ENCODE measurements around the gene SGK2. TPM values are rescaled to one million over a fixed set of nuclear protein-coding genes. Genes with fewer than 3 reads are reported as not detected.

Gene SGK2
- polyA plus RNA-seq, 12 donors: 0.29 to 6.3 (median 1.2) TPM; not detected in 2

DNA sequence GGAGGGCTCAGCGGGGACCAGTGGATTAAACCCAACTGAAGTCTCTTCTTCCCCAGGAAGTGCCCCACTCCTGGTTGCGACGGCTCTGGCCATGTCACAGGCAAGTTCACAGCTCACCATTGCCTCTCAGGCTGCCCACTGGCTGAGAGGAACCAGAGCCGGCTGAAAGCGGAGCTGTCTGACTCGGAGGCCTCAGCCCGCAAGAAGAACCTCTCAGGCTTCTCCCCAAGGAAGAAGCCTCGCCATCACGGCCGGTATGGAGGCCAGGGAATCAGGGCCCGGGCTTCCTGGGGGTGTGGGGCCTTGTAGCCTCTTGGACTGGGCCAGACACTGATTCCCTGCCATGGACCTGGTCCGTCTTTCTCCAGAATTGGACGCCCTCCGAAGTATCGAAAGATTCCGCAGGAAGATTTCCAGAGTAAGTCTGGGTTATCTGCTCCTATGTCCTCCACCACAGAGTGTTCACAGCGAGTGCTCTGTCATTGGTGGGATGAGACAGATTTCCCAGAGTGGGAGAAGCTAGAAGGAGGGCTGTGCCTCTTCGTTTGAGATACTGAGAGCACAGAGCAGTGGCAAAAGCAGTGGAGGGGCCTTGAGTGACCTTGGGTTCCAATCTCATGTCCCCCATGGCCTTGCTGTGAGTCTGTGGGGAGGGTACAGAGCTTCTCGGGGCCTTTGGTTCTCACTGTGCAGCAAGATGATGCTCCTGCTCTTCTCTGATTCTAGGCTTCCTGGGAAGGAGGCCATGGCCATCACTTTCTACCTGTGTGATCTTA is 22.6 kb upstream of the SGK2 start:
- DNase-seq: no peak

DNA sequence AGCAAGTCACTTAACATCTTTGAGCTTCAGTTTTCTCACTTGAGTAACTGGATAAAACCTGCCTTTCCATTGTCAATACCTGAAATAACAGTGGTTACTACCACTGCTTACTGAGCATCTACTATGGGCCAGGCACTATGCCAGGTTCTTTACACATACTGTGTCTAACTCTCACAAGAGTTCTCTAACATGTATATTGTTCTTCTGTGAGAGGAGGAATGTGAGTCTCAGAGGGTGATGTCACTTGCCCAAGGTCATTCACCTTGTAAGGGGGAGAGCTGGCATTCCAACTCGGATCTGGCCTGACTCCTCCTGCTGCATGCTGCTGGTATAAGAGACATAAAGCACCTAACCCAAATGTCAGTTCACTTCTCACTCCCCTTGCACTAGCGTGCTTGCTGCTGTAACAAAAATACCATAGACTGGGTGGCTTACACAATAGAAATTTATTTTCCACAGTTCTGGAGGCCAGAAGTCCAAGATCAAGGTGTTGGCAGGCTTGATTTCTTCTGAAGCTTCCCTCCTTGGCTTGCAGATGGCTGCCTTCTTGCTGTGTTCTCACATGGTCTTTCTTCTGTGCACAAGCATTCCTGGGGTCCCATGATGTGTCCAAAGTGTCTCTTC is 21.9 kb upstream of the SGK2 start:
- no peak for DNase-seq

GRCh38 chr20:43537921-43538877 is 20.6 kb upstream of the SGK2 start:
- DNase-seq: peak; percentile 49

GRCh38 chr20:43538878-43539700 is 19.7 kb upstream of the SGK2 start:
- no peak for DNase-seq

GRCh38 chr20:43539975-43540672 is 18.7 kb upstream of the SGK2 start:
- no peak for DNase-seq

- DNase-seq: no peak
These were observed 18.2 kb upstream of the SGK2 start for GRCh38 chr20:43540673-43541060.

DNA sequence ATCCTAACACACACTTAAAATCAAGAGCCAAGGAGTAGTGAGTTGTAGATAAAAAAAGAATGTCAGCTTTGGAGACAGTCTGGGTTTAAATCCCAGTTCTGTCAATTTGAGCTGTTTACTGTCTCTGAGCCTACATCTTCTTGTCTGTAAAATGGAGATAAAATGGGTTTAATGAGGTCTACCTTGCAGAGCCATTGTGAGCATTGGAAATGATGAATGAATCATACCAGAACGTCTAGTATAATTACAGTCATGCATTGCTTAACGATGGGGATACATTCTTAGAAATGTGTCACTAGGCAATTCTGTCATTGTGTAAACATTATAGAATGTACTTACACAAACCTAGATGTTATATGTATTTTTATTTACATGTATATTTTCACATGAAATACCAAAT is 17.6 kb upstream of the SGK2 start:
- no peak for DNase-seq

DNA sequence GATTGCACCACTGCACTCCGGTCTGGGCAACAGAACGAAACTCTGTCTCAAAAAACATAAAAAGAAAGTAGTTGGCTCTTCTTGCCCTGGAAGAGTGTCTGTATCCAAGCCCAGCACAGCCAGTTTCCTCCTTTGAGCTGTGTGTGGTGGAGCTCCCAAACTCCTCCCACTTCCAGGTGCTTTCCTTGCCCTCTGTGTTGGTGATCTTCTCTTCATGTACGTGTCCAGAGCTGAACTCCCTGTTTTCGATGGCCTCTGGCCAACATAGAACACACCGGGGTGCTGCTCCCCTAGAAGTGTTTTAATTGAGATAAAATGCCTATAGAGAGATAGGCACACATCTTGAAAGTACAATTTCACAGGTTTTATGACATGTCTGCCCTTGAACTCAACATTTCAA is 16.7 kb upstream of the SGK2 start:
- no peak for DNase-seq

- no peak for DNase-seq
These were observed 16.2 kb upstream of the SGK2 start for GRCh38 chr20:43542674-43543073.

DNA sequence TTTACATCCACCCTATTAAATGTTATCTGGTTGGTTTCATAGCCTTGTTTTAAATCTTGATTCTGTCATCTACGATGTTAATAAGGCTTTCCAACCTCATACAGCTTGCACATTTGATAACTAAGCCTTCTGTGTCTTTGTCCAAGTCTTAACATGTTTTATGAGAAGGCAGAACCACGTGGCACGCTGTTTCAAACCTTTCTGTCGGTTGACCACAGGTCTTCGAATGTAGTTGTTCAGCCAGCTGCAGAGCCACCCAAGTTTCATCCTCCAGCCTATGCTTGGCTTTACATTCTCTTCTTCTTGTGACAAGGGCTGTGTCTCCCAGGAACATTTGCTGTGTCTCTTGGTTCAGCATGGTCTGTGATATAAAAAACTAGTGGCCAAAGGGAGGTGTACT is 15.7 kb upstream of the SGK2 start:
- no peak for DNase-seq

DNA sequence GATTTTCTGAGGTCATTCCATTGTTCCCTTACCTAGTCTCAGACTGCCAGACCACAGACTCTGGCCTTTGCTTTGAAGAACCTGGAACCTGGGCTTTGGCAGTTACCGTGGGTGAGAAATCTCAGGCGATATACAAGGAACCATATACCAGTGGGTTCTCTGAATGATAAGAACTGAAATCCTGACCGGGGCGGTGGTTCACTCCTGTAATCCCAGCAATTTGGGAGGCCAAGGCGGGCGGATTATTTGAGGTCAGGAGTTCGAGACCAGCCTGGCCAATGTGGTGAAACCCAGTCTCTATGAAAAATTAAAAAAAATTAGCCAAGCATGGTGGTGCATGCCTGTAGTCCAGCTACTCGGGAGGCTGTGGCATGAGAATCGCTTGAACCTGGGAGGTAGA is 14.3 kb upstream of the SGK2 start:
- no peak for DNase-seq

DNA sequence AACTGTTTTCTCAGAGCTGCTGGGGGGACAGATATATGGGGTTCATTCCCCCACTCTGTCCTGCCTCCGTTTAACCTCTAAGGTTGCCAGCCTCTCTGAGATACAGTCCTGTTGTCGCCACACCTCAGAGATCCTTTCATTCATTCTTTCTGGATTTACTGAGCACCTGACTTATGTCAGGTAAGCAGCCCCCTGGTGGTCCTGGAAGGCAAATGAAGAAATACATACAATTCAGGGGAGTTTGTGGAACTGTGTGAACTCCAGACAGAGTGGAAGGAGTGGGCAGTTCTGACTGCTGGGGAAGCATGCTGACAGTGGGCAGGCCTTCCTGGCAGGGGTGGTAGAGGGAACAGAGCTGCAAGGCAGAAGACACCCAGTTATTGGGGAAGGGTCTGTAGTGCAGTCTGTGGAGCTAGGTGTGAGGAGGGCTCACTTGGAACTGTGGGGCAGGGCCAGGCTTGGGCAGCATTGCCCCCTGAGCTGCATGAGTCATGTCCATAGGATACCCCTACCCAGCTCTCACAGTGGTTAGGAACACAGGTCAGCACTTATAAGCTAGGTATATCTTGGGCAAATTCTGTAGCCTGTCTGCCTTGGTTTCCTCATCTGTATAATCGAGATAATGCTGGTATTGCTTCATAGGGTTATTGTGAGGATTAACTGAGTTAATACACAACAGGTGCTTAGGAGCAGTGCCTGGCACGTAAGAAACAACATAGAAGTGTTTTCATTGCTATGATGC is 12.8 kb upstream of the SGK2 start:
- DNase-seq: no peak

- DNase-seq: no peak
These were observed 10.4 kb upstream of the SGK2 start for GRCh38 chr20:43548273-43548880.

GRCh38 chr20:43549416-43550065 is 9.3 kb upstream of the SGK2 start:
- DNase-seq: no peak

DNA sequence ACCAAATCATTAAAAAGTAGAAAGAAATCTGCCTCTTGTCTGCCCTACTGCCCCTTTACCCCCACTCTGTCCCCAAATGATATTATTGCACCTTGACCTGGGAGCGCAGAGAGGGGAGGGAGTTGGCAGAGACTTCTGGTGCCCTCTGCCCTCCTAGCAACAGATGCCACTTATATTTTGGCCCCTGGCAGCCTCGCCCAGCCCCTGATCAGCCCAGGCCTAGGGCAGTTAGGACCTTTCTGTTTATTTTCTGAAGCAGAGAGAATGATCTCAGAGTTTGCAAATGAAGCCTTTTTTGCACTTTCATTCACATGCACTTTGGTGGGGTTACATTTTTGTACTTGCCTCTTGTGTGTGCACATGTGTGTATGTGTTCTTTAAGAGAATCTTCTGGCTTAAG is 8.4 kb upstream of the SGK2 start:
- DNase-seq: no peak

DNA sequence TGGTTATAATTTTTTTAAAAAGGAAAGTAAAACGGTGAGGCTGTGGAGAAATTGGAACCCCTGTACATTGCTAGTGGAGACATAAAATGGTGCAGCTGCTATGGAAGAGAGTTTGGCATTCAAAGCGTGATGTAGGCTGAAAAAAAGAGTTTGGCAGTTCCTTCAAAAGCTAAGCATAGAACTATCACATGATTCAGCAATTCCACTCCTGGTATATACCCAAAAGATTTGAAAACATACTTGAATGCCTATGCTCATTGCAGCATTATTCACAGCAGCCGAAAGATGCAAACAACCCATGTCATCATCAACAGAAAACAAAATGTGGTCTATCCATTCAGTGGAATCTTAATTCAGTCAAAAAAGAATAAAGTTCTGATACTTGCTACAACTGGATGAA is 4.5 kb upstream of the SGK2 start:
- DNase-seq: no peak

DNA sequence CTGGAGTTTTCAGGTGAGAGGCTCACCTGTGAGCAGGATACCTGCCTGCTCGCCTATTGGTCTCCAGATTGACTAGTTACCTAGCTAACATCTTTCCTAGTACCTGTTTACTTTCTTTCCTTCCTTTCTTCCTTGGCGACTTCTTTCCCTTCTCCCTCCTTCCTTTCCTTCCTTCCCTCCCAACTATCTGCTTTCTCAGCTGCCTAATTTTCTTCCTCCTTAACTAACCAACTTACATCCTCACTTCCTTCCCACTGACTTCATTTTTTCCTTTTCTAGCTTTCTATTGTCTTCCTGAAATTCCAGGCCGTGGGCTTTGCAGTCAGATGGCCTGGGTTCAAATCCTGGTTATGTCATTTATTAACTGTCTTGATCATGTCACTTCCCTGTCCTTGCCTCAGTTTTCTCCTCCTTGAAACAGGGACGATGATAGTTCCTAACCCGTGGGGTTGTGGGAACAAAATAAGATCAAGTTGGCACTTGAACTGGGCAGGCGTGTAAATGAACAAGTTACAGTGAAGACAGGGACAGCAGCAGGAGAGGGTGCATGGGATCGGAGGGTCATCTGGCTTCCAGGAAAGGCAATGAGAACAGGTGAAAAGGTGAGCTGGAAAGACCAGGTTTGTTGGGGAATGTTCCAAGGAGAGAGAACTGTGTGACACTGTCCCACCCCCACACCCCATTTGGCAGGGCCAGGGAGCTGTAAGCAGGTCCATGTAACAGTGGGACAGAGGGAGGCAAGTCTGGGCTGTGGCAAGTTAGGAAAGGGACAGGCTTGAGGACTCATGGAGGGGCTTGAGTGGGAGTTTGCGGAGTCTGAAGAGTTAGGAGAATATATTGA is 540 bp downstream of the SGK2 start:
- no peak for DNase-seq

DNA sequence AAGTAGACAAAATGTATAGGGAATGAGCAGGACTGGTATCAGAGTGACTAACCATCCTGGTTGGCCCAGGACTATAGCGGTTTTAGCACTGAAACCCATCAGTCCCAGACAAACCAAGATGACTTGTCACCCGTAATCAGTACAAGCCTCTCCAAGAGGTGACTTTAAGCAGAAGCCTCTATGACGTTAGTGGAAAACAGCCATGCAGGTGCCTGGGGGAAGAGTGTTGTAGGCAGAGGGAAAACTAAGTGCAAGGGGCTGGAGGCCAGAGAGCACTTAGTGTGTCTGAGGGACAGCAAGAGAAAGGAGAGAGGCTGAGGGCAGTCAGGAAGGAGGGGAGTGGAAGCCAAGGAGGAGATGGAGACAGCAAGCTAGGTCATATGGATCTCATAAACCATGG is 2.1 kb downstream of the SGK2 start:
- no peak for DNase-seq
